SH-SY5Y (cell line): ENCODE results near the gene KCNQ5.

Experiments
- GATA2 ChIP-seq: IDR thresholded peaks from 2 replicates; pipeline ENCODE4 v1.6.1; 2011; ENCODE audit warnings: mild to moderate bottlenecking, low read depth, low read length
- GATA3 ChIP-seq: IDR thresholded peaks from 2 replicates; pipeline ENCODE4 v1.6.1; 2011; ENCODE audit warnings: low read depth, mild to moderate bottlenecking, low read length, moderate library complexity

DNA sequence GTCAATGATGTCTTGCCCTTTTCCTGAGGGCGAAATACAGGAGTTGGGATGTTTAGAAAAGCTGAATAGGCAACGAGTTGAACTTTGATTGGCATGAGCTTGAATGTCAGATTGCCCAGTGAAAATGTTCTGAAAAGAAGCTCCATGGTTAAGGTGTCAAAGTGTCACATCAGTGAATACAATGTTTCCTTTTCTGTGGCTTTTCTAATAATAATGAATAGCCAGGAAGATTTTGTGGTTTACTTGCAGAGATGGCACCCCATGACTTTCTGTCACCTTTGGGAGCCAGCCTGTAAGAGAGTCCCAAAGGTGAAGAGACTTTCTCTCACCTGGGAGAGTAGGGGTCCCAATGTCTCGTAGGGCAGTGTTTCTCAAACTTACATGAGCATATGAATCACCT is 119.2 kb downstream of the KCNQ5 start:
- TF ChIP-seq GATA2 (no peak), GATA3 (no peak)
